HUES48 (cell line): ENCODE measurements around the gene ROPN1L.
"Not testable (repeated sequence)": the region's sequence is repeated elsewhere in the genome, so short reads cannot be mapped to it uniquely, and the experiment has no call there.

Experiments used
- H3K27ac ChIP-seq: one replicate; pipeline ENCODE4 v1.7.0; 2013; ENCODE audit warnings: low read depth, low read length, inconsistent platforms
- H3K27me3 ChIP-seq: 2 replicates; pipeline ENCODE4 v1.6.1; 2013; ENCODE audit warnings: mild to moderate bottlenecking, low read length; ENCODE audit not compliant: control insufficient read depth, insufficient read depth
- H3K36me3 ChIP-seq: 2 replicates; pipeline ENCODE4 v1.6.1; 2013; ENCODE audit warnings: low read length; ENCODE audit not compliant: control insufficient read depth, insufficient read depth
- H3K4me1 ChIP-seq: 2 replicates; pipeline ENCODE4 v1.6.1; 2013; ENCODE audit warnings: mild to moderate bottlenecking, low read length; ENCODE audit not compliant: control insufficient read depth, insufficient read depth
- H3K4me3 ChIP-seq: 2 replicates; pipeline ENCODE4 v1.5.1; 2013; ENCODE audit warnings: mild to moderate bottlenecking, low read depth, low read length
- H3K9ac ChIP-seq: 2 replicates; pipeline ENCODE4 v1.6.1; 2013; ENCODE audit warnings: mild to moderate bottlenecking, low read depth, low read length, moderate library complexity
- H3K9me3 ChIP-seq: 2 replicates; pipeline ENCODE4 v1.6.1; 2013; ENCODE audit warnings: low read length; ENCODE audit not compliant: control insufficient read depth, insufficient read depth

ROPN1L gene

GRCh38 chr5:10503997-10504793 is 62.5 kb downstream of the ROPN1L start:
- no peaks in the 10 kb centered on the region for H3K4me1 ChIP-seq
- no peaks in the 10 kb centered on the region for H3K9me3 ChIP-seq
- H3K9ac ChIP-seq, result no peak overlapping the region
- H3K27ac ChIP-seq, result no peak overlapping the region
- H3K36me3 ChIP-seq, result no peaks in the 10 kb centered on the region
- H3K4me3 ChIP-seq, result no peak overlapping the region
- H3K27me3 ChIP-seq, result no peaks in the 10 kb centered on the region

GRCh38 chr5:10505517-10506095 is 63.9 kb downstream of the ROPN1L start:
- Histone ChIP-seq H3K36me3 (no peaks in the 10 kb centered on the region), H3K9ac (no peak overlapping the region), H3K4me3 (no peak overlapping the region), H3K27me3 (no peaks in the 10 kb centered on the region), H3K9me3 (no peaks in the 10 kb centered on the region), H3K27ac (no peak overlapping the region), H3K4me1 (no peaks in the 10 kb centered on the region)

- no peak overlapping the region for H3K4me3 ChIP-seq
- no peaks in the 10 kb centered on the region for H3K9me3 ChIP-seq
- no peaks in the 10 kb centered on the region for H3K27me3 ChIP-seq
- H3K9ac ChIP-seq, result no peak overlapping the region
- H3K27ac ChIP-seq, result no peak overlapping the region
- H3K36me3 ChIP-seq, result no peaks in the 10 kb centered on the region
- H3K4me1 ChIP-seq, result no peaks in the 10 kb centered on the region
These were observed 64.9 kb downstream of the ROPN1L start for GRCh38 chr5:10506535-10506934.

- Histone ChIP-seq H3K4me1 (no peaks in the 10 kb centered on the region), H3K9me3 (no peaks in the 10 kb centered on the region), H3K9ac (no peak overlapping the region), H3K27me3 (no peaks in the 10 kb centered on the region), H3K4me3 (no peak overlapping the region), H3K36me3 (no peaks in the 10 kb centered on the region), H3K27ac (no peak overlapping the region)
These were observed 66.0 kb downstream of the ROPN1L start for GRCh38 chr5:10507575-10508096.

- Histone ChIP-seq H3K4me1 (peaks cover 10% of the 10 kb centered on the region), H3K4me3 (no peak overlapping the region), H3K36me3 (no peaks in the 10 kb centered on the region), H3K9ac (no peak overlapping the region), H3K9me3 (no peaks in the 10 kb centered on the region), H3K27me3 (no peaks in the 10 kb centered on the region), H3K27ac (no peak overlapping the region)
These were observed 67.9 kb downstream of the ROPN1L start for GRCh38 chr5:10509575-10509974.

GRCh38 chr5:10511741-10512640 is 70.3 kb downstream of the ROPN1L start:
- Histone ChIP-seq H3K4me1 (peaks cover 10% of the 10 kb centered on the region), H3K36me3 (no peaks in the 10 kb centered on the region), H3K27me3 (no peaks in the 10 kb centered on the region), H3K27ac (no peak overlapping the region), H3K9ac (no peak overlapping the region), H3K4me3 (no peak overlapping the region), H3K9me3 (no peaks in the 10 kb centered on the region)

- Histone ChIP-seq H3K27ac (peak overlapping the region; percentile 7), H3K27me3 (no peaks in the 10 kb centered on the region), H3K9me3 (no peaks in the 10 kb centered on the region), H3K4me3 (no peak overlapping the region), H3K9ac (no peak overlapping the region), H3K36me3 (no peaks in the 10 kb centered on the region), H3K4me1 (peaks cover 10% of the 10 kb centered on the region)
These were observed 72.1 kb downstream of the ROPN1L start for GRCh38 chr5:10513501-10514442.

- H3K27ac ChIP-seq, H3K36me3 ChIP-seq, H3K9ac ChIP-seq, H3K4me3 ChIP-seq, H3K27me3 ChIP-seq, H3K9me3 ChIP-seq: not testable (repeated sequence)
- peaks cover 10% of the 10 kb centered on the region for H3K4me1 ChIP-seq
These were observed 72.9 kb downstream of the ROPN1L start for GRCh38 chr5:10514572-10514971.
